PC-9 (cell line): ENCODE measurements around the gene ACAP2. TPM values are rescaled to one million over a fixed set of nuclear protein-coding genes. Genes with fewer than 3 reads are reported as not detected.
"Not testable (repeated sequence)": the region's sequence is repeated elsewhere in the genome, so short reads cannot be mapped to it uniquely, and the experiment has no call there.

Experiments
- BruUV-seq: library from RNA; stranded (reverse); fragments of 400-500 nt; replicated peaks from 2 replicates; lab custom pipeline; 2021; lab: Mats Ljungman, UMichigan
- CTCF ChIA-PET: fragments of 300-600 bp; sonication (Branson Sonifier 250); formaldehyde crosslinking; loops from one replicate; lab custom pipeline; 2022; ENCODE audit warnings: antibody characterized with exemption; lab: Charles Lee
- POLR2A ChIA-PET: fragments of 300-600 bp; sonication (Branson Sonifier 250); formaldehyde crosslinking; loops from one replicate; lab custom pipeline; 2022; ENCODE audit warnings: antibody characterized with exemption; ENCODE audit not compliant: unreplicated experiment; lab: Charles Lee
- DNase-seq, 2 experiments: peaks; one replicate each; pipeline versions ENCODE4 v3.0.0 to v3.0.0-alpha.2; 2015 to 2022; ENCODE audit warnings: mixed read lengths in 1 of 2
- H2AFZ ChIP-seq: fragments of 200-600 bp; sonication (generic); 2 replicates; pipeline ENCODE4 v1.8.1; 2017; ENCODE audit warnings: antibody characterized with exemption
- H3F3A ChIP-seq: fragments of 200-600 bp; sonication (generic); 2 replicates; pipeline ENCODE4 v1.8.1; 2017; ENCODE audit warnings: antibody characterized with exemption, mild to moderate bottlenecking, low read depth; ENCODE audit not compliant: insufficient read depth
- H3K27ac ChIP-seq: fragments of 200-600 bp; sonication (generic); 2 replicates; pipeline ENCODE4 v1.6.1; 2016; ENCODE audit warnings: mixed run types
- H3K27me3 ChIP-seq: fragments of 200-600 bp; sonication (generic); 2 replicates; pipeline ENCODE4 v1.6.1; 2016; ENCODE audit warnings: low read depth, mixed run types; ENCODE audit not compliant: insufficient read depth
- H3K36me3 ChIP-seq: fragments of 200-600 bp; sonication (generic); 2 replicates; pipeline ENCODE4 v1.6.1; 2016; ENCODE audit warnings: low read depth, mixed run types
- H3K4me1 ChIP-seq: fragments of 200-600 bp; sonication (generic); replicated peaks from 2 replicates; pipeline ENCODE4 v1.6.1; 2016; ENCODE audit warnings: mixed run types; ENCODE audit not compliant: insufficient read depth
- H3K4me2 ChIP-seq: fragments of 200-600 bp; sonication (generic); 2 replicates; pipeline ENCODE4 v1.6.1; 2017; ENCODE audit warnings: mixed run types
- H3K4me3 ChIP-seq: fragments of 200-600 bp; sonication (generic); 2 replicates; pipeline ENCODE4 v1.6.1; 2016; ENCODE audit warnings: mixed run types
- H3K79me2 ChIP-seq: fragments of 200-600 bp; sonication (generic); 2 replicates; pipeline ENCODE4 v1.6.1; 2017; ENCODE audit warnings: low read depth, mixed run types
- H3K9me2 ChIP-seq: fragments of 200-600 bp; sonication (generic); 2 replicates; pipeline ENCODE4 v1.8.1; 2017; ENCODE audit warnings: mild to moderate bottlenecking; ENCODE audit not compliant: insufficient read depth
- H3K9me3 ChIP-seq: fragments of 200-600 bp; sonication (generic); 2 replicates; pipeline ENCODE4 v1.8.1; 2016; ENCODE audit warnings: low read depth; ENCODE audit not compliant: insufficient read depth
- H4K20me1 ChIP-seq: fragments of 200-600 bp; sonication (generic); 2 replicates; pipeline ENCODE4 v1.8.1; 2017; ENCODE audit not compliant: insufficient read depth
- EZH2 ChIP-seq: fragments of 200-600 bp; sonication (generic); IDR thresholded peaks from 2 replicates; pipeline ENCODE4 v1.8.0; 2017; ENCODE audit warnings: antibody characterized with exemption, low read depth
- intact Hi-C: fragments of 100-400 bp; cut with micrococcal nuclease; formaldehyde crosslinking; loops from one replicate; pipeline ENCODE4 v1.10.0; 2022; ENCODE audit not compliant: unreplicated experiment
- total RNA-seq: library from RNA; stranded (reverse); gene quantifications from 2 replicates; pipeline ENCODE4 v1.2.3, GENCODE V29; 2021
- TF ChIP-seq, protein P1 (sequence below): fragments of 200-600 bp; sonication (generic); conservative IDR thresholded peaks from 2 replicates; pipeline ENCODE4 v1.6.1; 2017; ENCODE audit warnings: mixed run types, antibody characterized with exemption, mild to moderate bottlenecking, moderate library complexity

The ACAP2 gene
- total RNA-seq, 1 experiment from 2014 or later = 67.9 TPM

DNA sequence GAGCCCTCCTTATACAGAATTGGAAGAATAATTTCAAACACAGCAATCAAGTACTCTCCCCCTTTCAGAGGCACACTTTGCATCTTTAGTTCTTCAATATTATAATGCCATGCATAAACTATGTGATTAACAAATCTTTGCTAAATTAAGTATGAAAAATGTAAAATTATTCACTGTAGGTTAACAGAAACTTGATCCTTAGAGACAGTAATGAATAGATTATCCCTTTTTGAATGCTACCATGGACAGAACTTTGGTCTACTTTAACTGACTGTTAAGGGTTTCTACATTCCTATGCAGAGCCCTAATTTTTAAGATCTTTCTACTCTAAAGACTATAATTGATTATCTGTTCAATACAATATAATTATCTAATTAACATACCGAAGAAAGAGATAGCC lies 146.2 kb downstream of the ACAP2 start:
- H2AFZ ChIP-seq = no peak overlapping the region
- TF ChIP-seq, protein P1, sequence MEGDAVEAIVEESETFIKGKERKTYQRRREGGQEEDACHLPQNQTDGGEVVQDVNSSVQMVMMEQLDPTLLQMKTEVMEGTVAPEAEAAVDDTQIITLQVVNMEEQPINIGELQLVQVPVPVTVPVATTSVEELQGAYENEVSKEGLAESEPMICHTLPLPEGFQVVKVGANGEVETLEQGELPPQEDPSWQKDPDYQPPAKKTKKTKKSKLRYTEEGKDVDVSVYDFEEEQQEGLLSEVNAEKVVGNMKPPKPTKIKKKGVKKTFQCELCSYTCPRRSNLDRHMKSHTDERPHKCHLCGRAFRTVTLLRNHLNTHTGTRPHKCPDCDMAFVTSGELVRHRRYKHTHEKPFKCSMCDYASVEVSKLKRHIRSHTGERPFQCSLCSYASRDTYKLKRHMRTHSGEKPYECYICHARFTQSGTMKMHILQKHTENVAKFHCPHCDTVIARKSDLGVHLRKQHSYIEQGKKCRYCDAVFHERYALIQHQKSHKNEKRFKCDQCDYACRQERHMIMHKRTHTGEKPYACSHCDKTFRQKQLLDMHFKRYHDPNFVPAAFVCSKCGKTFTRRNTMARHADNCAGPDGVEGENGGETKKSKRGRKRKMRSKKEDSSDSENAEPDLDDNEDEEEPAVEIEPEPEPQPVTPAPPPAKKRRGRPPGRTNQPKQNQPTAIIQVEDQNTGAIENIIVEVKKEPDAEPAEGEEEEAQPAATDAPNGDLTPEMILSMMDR = no peak
- peaks cover 18% of the 10 kb centered on the region for H3K36me3 ChIP-seq
- CTCF ChIA-PET = no interaction called here
- H3K79me2 ChIP-seq = no peaks in the 10 kb centered on the region
- intact Hi-C loops = no loop called here
- DNase-seq = no peak
- no peak overlapping the region for H3K4me2 ChIP-seq
- H3K27me3 ChIP-seq = no peaks in the 10 kb centered on the region
- H3K4me1 ChIP-seq = no peaks in the 10 kb centered on the region
- no peaks in the 10 kb centered on the region for H3F3A ChIP-seq
- no peaks in the 10 kb centered on the region for H4K20me1 ChIP-seq
- H3K27ac ChIP-seq = no peak overlapping the region
- no peaks in the 10 kb centered on the region for H3K9me3 ChIP-seq
- no peaks in the 10 kb centered on the region for H3K9me2 ChIP-seq
- H3K4me3 ChIP-seq = no peak overlapping the region
- no TSS peak for BruUV-seq
- POLR2A ChIA-PET = no interaction called here

DNA sequence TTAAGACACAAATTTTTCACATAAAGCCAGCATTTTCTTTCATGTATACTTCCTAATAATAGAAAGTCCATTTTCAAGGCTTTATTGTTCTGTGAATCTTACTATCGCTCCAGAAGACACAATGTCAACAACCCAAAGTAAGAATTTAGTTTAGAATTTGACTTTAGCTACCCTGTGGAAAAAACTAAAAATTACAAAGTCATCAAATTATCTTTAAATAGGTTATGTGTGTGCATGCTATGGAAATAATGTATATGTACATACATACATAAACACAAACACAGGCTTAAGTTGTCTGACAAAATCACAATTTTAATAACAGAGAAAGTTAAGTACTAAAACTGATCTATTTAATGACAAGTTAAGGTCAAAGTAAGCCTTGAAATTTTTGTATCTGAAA lies 151.7 kb downstream of the ACAP2 start:
- no peak overlapping the region for H2AFZ ChIP-seq
- no peak overlapping the region for H3K4me2 ChIP-seq
- POLR2A ChIA-PET = no interaction called here
- H3F3A ChIP-seq = no peaks in the 10 kb centered on the region
- CTCF ChIA-PET = interaction anchor here (1.0 kb wide), 1 partner anchor 20 kb away, joined by 3 read pairs; the partner anchor contains the start of gene XXYLT1
- DNase-seq = no peak
- TF ChIP-seq, protein P1 = no peak
- TF ChIP-seq EZH2 = no peak
- no peaks in the 10 kb centered on the region for H3K9me3 ChIP-seq
- no peaks in the 10 kb centered on the region for H3K79me2 ChIP-seq
- H4K20me1 ChIP-seq = no peaks in the 10 kb centered on the region
- no TSS peak for BruUV-seq
- H3K4me1 ChIP-seq = no peaks in the 10 kb centered on the region; the same call in 1 of the 2 replicates
- no peaks in the 10 kb centered on the region for H3K27me3 ChIP-seq
- H3K9me2 ChIP-seq = no peaks in the 10 kb centered on the region
- peaks cover 42% of the 10 kb centered on the region for H3K36me3 ChIP-seq
- intact Hi-C loops = no loop called here
- H3K27ac ChIP-seq = no peak overlapping the region
- H3K4me3 ChIP-seq = no peak overlapping the region

DNA sequence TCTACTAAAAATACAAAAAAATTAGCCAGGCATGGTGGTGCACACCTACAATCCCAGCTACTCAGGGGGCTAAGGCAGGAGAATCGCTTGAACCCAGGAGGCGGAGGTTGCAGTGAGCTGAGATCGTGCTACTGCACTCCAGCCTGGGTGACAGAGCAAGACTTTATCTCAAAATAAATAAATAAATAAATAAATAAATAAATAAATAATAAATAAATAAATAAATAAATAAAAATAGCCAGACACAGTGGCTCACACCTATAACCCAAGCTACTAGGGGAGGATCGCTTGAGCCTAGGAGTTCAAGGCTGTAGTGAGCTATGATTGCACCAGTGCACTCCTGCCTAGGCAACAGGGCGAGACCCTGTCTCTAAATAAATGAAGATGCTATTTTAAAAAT lies 152.2 kb downstream of the ACAP2 start:
- H3K27me3 ChIP-seq, H3K9me3 ChIP-seq, POLR2A ChIA-PET, intact Hi-C loops, H3K9me2 ChIP-seq, H2AFZ ChIP-seq, H3K4me1 ChIP-seq, H4K20me1 ChIP-seq, H3K4me2 ChIP-seq, H3K79me2 ChIP-seq, DNase-seq, H3K4me3 ChIP-seq, H3K27ac ChIP-seq, H3F3A ChIP-seq, BruUV-seq: not testable (repeated sequence)
- peaks cover 45% of the 10 kb centered on the region for H3K36me3 ChIP-seq
- CTCF ChIA-PET = interaction anchor here (0.6 to 1.0 kb wide), 2 partner anchors 11 to 19 kb away, joined by 3 read pairs; partner anchors contain the start of gene XXYLT1
